GM12878 (cell line): ENCODE measurements around the gene UBALD2. TPM values are rescaled to one million over a fixed set of nuclear protein-coding genes. Genes with fewer than 3 reads are reported as not detected.

Experiments
- BACH1 ChIP-seq: fragments of 450-650 bp; IDR thresholded peaks from 2 replicates; pipeline ENCODE4 v1.6.1; 2017; ENCODE audit warnings: mild to moderate bottlenecking, borderline replicate concordance
- CREB1 ChIP-seq: IDR thresholded peaks from 2 replicates; pipeline ENCODE4 v1.6.1; 2012; ENCODE audit warnings: low read depth, mild to moderate bottlenecking, inconsistent platforms
- EGR1 ChIP-seq, 2 experiments: IDR thresholded peaks; 1 replicate in 1 of 2; 2 replicates in 1 of 2; pipeline ENCODE4 v1.6.1; 2011 to 2012; ENCODE audit warnings: low read depth in 2 of 2, low read length in 2 of 2, borderline replicate concordance in 1 of 2, mild to moderate bottlenecking in 1 of 2, moderate library complexity in 1 of 2
- FOS ChIP-seq: IDR thresholded peaks from 3 replicates; pipeline ENCODE4 v1.6.1; 2011; ENCODE audit warnings: borderline replicate concordance; ENCODE audit not compliant: insufficient read length; ENCODE audit errors: extremely low read depth
- MTA2 ChIP-seq: fragments of 450-650 bp; IDR thresholded peaks from 2 replicates; pipeline ENCODE4 v1.6.1; 2016; ENCODE audit warnings: low read depth, mild to moderate bottlenecking, moderate library complexity
- MXI1 ChIP-seq: fragments of 150-350 bp; IDR thresholded peaks from 2 replicates; pipeline ENCODE4 v1.6.1; 2011; ENCODE audit warnings: low read depth, mild to moderate bottlenecking, inconsistent platforms, low read length, improper control_type of control experiment
- NKRF ChIP-seq: fragments of 450-650 bp; conservative IDR thresholded peaks from 2 replicates; pipeline ENCODE4 v1.6.1; 2017; ENCODE audit warnings: mild to moderate bottlenecking, moderate library complexity
- PKNOX1 ChIP-seq: fragments of 450-650 bp; IDR thresholded peaks from 2 replicates; pipeline ENCODE4 v1.6.1; 2016; ENCODE audit warnings: mild to moderate bottlenecking
- RAD21 ChIP-seq: IDR thresholded peaks from 2 replicates; pipeline ENCODE4 v1.6.1; 2011; ENCODE audit warnings: mild to moderate bottlenecking, low read depth, low read length, moderate library complexity; ENCODE audit not compliant: insufficient read depth
- REST ChIP-seq: IDR thresholded peaks from 2 replicates; pipeline ENCODE4 v1.6.1; 2012; ENCODE audit warnings: mild to moderate bottlenecking, low read depth, low read length
- RFX5 ChIP-seq: IDR thresholded peaks from 2 replicates; pipeline ENCODE4 v1.6.1; 2011; ENCODE audit warnings: low read depth, low read length, improper control_type of control experiment
- SIN3A ChIP-seq: IDR thresholded peaks from 2 replicates; pipeline ENCODE4 v1.6.1; 2012; ENCODE audit warnings: low read depth, low read length, improper control_type of control experiment
- TCF7 ChIP-seq: IDR thresholded peaks from 2 replicates; pipeline ENCODE4 v1.6.1; 2014; ENCODE audit warnings: antibody characterized with exemption, borderline replicate concordance
- ZNF384 ChIP-seq: IDR thresholded peaks from 2 replicates; pipeline ENCODE4 v1.6.1; 2012; ENCODE audit warnings: low read depth, mild to moderate bottlenecking, low read length, improper control_type of control experiment, borderline replicate concordance
- ZNF687 ChIP-seq: fragments of 450-650 bp; IDR thresholded peaks from 2 replicates; pipeline ENCODE4 v1.6.1; 2017; ENCODE audit warnings: mild to moderate bottlenecking, moderate library complexity
- ZSCAN29 ChIP-seq: fragments of 450-650 bp; IDR thresholded peaks from 2 replicates; pipeline ENCODE4 v1.6.1; 2017; ENCODE audit warnings: mild to moderate bottlenecking, moderate library complexity
- polyA plus RNA-seq, 11 experiments: library from polyadenylated mRNA; depleted of rRNA in 4 of 11; unstranded in 6 of 11; stranded (reverse) in 5 of 11; fragments of >200 nt; fragmentation: Nextera tagmentation in 4 of 11; fragmentation: Illumina TruSeq in 1 of 11; extraction: Ambion mirVana in 4 of 11; extraction: Trizol in 1 of 11; gene quantifications; 1 replicate in 1 of 11; 2 replicates in 10 of 11; pipeline versions ENCODE4 v1.2.1 to v1.2.3, GENCODE V29; 2011 to 2016; ENCODE audit warnings: inconsistent platforms in 2 of 11, missing spikeins in 2 of 11, low read depth in 1 of 11
- total RNA-seq, 4 experiments: library from RNA; depleted of rRNA in 3 of 4; stranded (reverse); fragments of >200 nt in 3 of 4; fragmentation: Illumina TruSeq in 1 of 4; extraction: Trizol in 1 of 4; gene quantifications; 2 replicates each; pipeline versions ENCODE4 v1.2.1 to v1.2.3, GENCODE V29; 2013 to 2021

UBALD2 gene
- total and polyA plus RNA-seq, 10 of the 15 experiments (the other 5 are each of a cell fraction or from before 2014, with no cell fraction given) = 2.8 to 165 (median 20.6) TPM

GRCh38 chr17:76264755-76265623 is at the start of gene UBALD2 (continued):
- TF ChIP-seq ZNF687 (no peak), ZSCAN29 (peak; percentile 96), SIN3A (peak; percentile 70; the same call in 1 of the 2 replicates), NKRF (0 out of 2 replicates have a peak, but pooled peaks have one; percentile 14), PKNOX1 (peak; percentile 75), MXI1 (peak; percentile 92), MTA2 (peak; percentile 91), RAD21 (0 out of 2 replicates have a peak, but pooled peaks have one; percentile 1), REST (no peak), TCF7 (peak; percentile 76), FOS (peak; percentile 80), EGR1 (IDR thresholded peaks at IDR 0.05; ENCODE audit: borderline replicate concordance in 1 of 2, low read depth in 2 of 2, low read length in 2 of 2) (no peak), CREB1 (no peak), ZNF384 (no peak), RFX5 (peak; percentile 78; the same call in 1 of the 2 replicates), BACH1 (peak; percentile 83)
